Endodermal cell (in vitro differentiated cells): ENCODE results near the gene KRT15. TPM values are rescaled to one million over a fixed set of nuclear protein-coding genes. Genes with fewer than 3 reads are reported as not detected.

Source experiments
- DNase-seq: peaks from one replicate; pipeline ENCODE4 v3.0.0-alpha.2; 2017
- H3K27ac ChIP-seq: 2 replicates; pipeline ENCODE4 v1.5.1; 2013; ENCODE audit warnings: mild to moderate bottlenecking, low read depth, low read length, moderate library complexity
- H3K27me3 ChIP-seq: 2 replicates; pipeline ENCODE4 v1.6.1; 2013; ENCODE audit warnings: mild to moderate bottlenecking, low read length, moderate library complexity; ENCODE audit not compliant: insufficient read depth, control insufficient read depth, poor library complexity, severe bottlenecking
- H3K36me3 ChIP-seq: 2 replicates; pipeline ENCODE4 v1.7.0; 2013; ENCODE audit warnings: mild to moderate bottlenecking, low read length, moderate library complexity; ENCODE audit not compliant: control insufficient read depth, insufficient read depth
- H3K4me1 ChIP-seq: one replicate; pipeline ENCODE4 v1.7.0; 2013; ENCODE audit warnings: low read length; ENCODE audit not compliant: control insufficient read depth, insufficient read depth
- H3K4me3 ChIP-seq: 2 replicates; pipeline ENCODE4 v1.5.1; 2013; ENCODE audit warnings: mild to moderate bottlenecking, low read length, moderate library complexity
- H3K9ac ChIP-seq: 2 replicates; pipeline ENCODE4 v1.6.1; 2013; ENCODE audit warnings: mild to moderate bottlenecking, low read length, moderate library complexity; ENCODE audit not compliant: poor library complexity, severe bottlenecking; ENCODE audit errors: extremely low read depth
- H3K9me3 ChIP-seq: 2 replicates; pipeline ENCODE4 v1.6.1; 2013; ENCODE audit warnings: mild to moderate bottlenecking, low read length, moderate library complexity; ENCODE audit not compliant: control insufficient read depth
- H3K27ac Mint-ChIP-seq: 2 replicates; pipeline ENCODE4 v1.8.0; 2020; ENCODE audit warnings: mixed read lengths
- H3K27me3 Mint-ChIP-seq: 2 replicates; pipeline ENCODE4 v1.8.0; 2021; ENCODE audit warnings: mild to moderate bottlenecking, mixed read lengths; ENCODE audit not compliant: insufficient read depth
- H3K36me3 Mint-ChIP-seq: 2 replicates; pipeline ENCODE4 v1.8.0; 2020; ENCODE audit warnings: low read depth, mixed read lengths
- H3K4me1 Mint-ChIP-seq: 2 replicates; pipeline ENCODE4 v1.8.0; 2020; ENCODE audit warnings: mixed read lengths
- H3K4me3 Mint-ChIP-seq: 2 replicates; pipeline ENCODE4 v1.8.0; 2020; ENCODE audit warnings: mild to moderate bottlenecking, moderate library complexity, mixed read lengths
- H3K9me3 Mint-ChIP-seq: 2 replicates; pipeline ENCODE4 v1.8.0; 2020; ENCODE audit warnings: mild to moderate bottlenecking, mixed read lengths
- CTCF ChIP-seq: fragments of 200-600 bp; sonication (generic); conservative IDR thresholded peaks from 2 replicates; pipeline ENCODE4 v1.5.0; 2021; ENCODE audit warnings: antibody characterized with exemption, mild to moderate bottlenecking
- WGBS, 2 experiments: methylation state at CpG; one replicate each; pipeline versions ENCODE4 v1.1.5 to v1.1.7; 2013; ENCODE audit warnings: missing lambda C conversion rate in 2 of 2, mixed read lengths in 1 of 2; ENCODE audit not compliant: insufficient coverage in 1 of 2, insufficient read length in 1 of 2; 5-methylcytosine and 5-hydroxymethylcytosine counted together
- total RNA-seq, 2 donors: library from RNA; stranded (reverse); fragmentation: NEBNext Ultra II Directional in 1 of 2; extraction: Animal tissue kit (Norgen Biotek cat#: 25700) in 1 of 2; gene quantifications; 2 replicates in 1 of 2; 3 replicates in 1 of 2; pipeline ENCODE4 v1.2.1, GENCODE V29; 2021

The KRT15 gene
- total RNA-seq, 2 donors from 2014 or later, result 0.95 to 1.2 TPM

GRCh38 chr17:41537614-41537954 lies 18.9 kb upstream of the KRT15 start:
- Mint-ChIP-seq H3K4me1 (peaks cover 74% of the 10 kb centered on the region), H3K27me3 (no peaks in the 10 kb centered on the region), H3K4me3 (peak overlapping the region; percentile 32), H3K36me3 (no peaks in the 10 kb centered on the region), H3K9me3 (no peaks in the 10 kb centered on the region), H3K27ac (peak overlapping the region; percentile 88)
- no peaks in the 10 kb centered on the region for H3K9me3 ChIP-seq
- no peak for TF ChIP-seq CTCF
- peak; percentile 68 for DNase-seq
- H3K9ac ChIP-seq, result no peak overlapping the region
- H3K4me1 ChIP-seq, result peaks cover 20% of the 10 kb centered on the region
- WGBS, 2 experiments, result 82 to 86% methylated on average over 2 to 7 of the region's 7 CpGs
- H3K4me3 ChIP-seq, result no peak overlapping the region
- no peaks in the 10 kb centered on the region for H3K27me3 ChIP-seq
- no peak overlapping the region for H3K27ac ChIP-seq
- no peaks in the 10 kb centered on the region for H3K36me3 ChIP-seq

- DNase-seq, result no peak
- H3K27ac Mint-ChIP-seq, result peak overlapping the region; percentile 88
- peaks cover 80% of the 10 kb centered on the region for H3K4me1 Mint-ChIP-seq
- H3K27me3 ChIP-seq, result no peaks in the 10 kb centered on the region
- H3K36me3 ChIP-seq, result no peaks in the 10 kb centered on the region
- H3K4me3 ChIP-seq, result no peak overlapping the region
- no peaks in the 10 kb centered on the region for H3K9me3 Mint-ChIP-seq
- no peak overlapping the region for H3K4me3 Mint-ChIP-seq
- H3K36me3 Mint-ChIP-seq, result no peaks in the 10 kb centered on the region
- no peak for TF ChIP-seq CTCF
- WGBS, 2 experiments, result 88 to 94% methylated on average over 4 to 7 of the region's 7 CpGs
- H3K27ac ChIP-seq, result no peak overlapping the region
- H3K9ac ChIP-seq, result no peak overlapping the region
- H3K27me3 Mint-ChIP-seq, result no peaks in the 10 kb centered on the region
- H3K9me3 ChIP-seq, result no peaks in the 10 kb centered on the region
- peaks cover 20% of the 10 kb centered on the region for H3K4me1 ChIP-seq
Measured at GRCh38 chr17:41536741-41537613, 18.3 kb upstream of the KRT15 start.

- peaks cover 80% of the 10 kb centered on the region for H3K4me1 Mint-ChIP-seq
- H3K36me3 Mint-ChIP-seq, result no peaks in the 10 kb centered on the region
- 75 to 89% methylated on average over 8 to 15 of the region's 15 CpGs for WGBS, 2 experiments
- Histone ChIP-seq H3K27me3 (no peaks in the 10 kb centered on the region), H3K9me3 (no peaks in the 10 kb centered on the region), H3K9ac (no peak overlapping the region), H3K36me3 (no peaks in the 10 kb centered on the region), H3K27ac (no peak overlapping the region), H3K4me3 (no peak overlapping the region), H3K4me1 (peaks cover 24% of the 10 kb centered on the region)
- no peak overlapping the region for H3K4me3 Mint-ChIP-seq
- no peak for TF ChIP-seq CTCF
- H3K27me3 Mint-ChIP-seq, result no peaks in the 10 kb centered on the region
- DNase-seq, result peak; percentile 95
- no peak overlapping the region for H3K27ac Mint-ChIP-seq
- H3K9me3 Mint-ChIP-seq, result no peaks in the 10 kb centered on the region
Measured at GRCh38 chr17:41535764-41536481, 17.2 kb upstream of the KRT15 start.
